ENCODE results near the gene RYR2.

DNA sequence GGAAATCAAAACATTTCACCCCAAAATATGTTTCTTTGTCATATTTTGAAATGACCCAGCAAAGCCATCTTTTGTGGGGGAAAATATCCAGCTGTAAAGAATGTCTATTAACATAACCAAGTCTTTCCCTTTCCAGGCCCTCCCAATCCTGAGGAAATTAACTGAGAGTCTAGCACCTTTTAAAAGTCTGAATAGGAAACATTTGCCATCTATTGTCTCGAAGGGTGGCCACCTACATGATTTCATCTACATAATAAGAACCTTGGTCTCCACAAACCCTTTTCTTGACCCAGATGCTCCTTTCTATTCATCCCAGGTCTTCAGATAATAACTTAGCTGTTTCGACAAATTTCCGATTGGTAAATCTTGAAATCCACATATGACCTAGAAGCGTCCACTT is 32.4 kb upstream of the RYR2 start:
- TF ChIP-seq, protein P1, sequence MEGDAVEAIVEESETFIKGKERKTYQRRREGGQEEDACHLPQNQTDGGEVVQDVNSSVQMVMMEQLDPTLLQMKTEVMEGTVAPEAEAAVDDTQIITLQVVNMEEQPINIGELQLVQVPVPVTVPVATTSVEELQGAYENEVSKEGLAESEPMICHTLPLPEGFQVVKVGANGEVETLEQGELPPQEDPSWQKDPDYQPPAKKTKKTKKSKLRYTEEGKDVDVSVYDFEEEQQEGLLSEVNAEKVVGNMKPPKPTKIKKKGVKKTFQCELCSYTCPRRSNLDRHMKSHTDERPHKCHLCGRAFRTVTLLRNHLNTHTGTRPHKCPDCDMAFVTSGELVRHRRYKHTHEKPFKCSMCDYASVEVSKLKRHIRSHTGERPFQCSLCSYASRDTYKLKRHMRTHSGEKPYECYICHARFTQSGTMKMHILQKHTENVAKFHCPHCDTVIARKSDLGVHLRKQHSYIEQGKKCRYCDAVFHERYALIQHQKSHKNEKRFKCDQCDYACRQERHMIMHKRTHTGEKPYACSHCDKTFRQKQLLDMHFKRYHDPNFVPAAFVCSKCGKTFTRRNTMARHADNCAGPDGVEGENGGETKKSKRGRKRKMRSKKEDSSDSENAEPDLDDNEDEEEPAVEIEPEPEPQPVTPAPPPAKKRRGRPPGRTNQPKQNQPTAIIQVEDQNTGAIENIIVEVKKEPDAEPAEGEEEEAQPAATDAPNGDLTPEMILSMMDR (IDR thresholded peaks at IDR 0.05), result no peak
- TF ChIP-seq EP300 (IDR thresholded peaks at IDR 0.05; ENCODE audit: low read depth) (no peak), POLR2A (IDR thresholded peaks at IDR 0.05) (no peak)
